ENCODE measurements around the gene C3orf22.
"Not testable (repeated sequence)": the region's sequence is repeated elsewhere in the genome, so short reads cannot be mapped to it uniquely, and the experiment has no call there.

The C3orf22 gene, protein sequence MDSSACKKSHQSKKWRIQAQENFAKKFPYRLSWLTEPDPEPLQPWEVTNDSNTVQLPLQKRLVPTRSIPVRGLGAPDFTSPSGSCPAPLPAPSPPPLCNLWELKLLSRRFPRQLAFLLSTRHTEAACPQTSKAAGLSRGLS

GRCh38 chr3:126558336-126559071 lies at the start of gene C3orf22:
Gene C3orf22 (minus strand): TSS chr3:126558932. CDS start chr3:126553390, 5,542 bp downstream.
- no peak for DNase-seq

GRCh38 chr3:126607214-126607908 lies 48.6 kb upstream of the C3orf22 start:
- no peak for DNase-seq

GRCh38 chr3:126606001-126606400 lies 47.3 kb upstream of the C3orf22 start:
- DNase-seq: no peak

DNA sequence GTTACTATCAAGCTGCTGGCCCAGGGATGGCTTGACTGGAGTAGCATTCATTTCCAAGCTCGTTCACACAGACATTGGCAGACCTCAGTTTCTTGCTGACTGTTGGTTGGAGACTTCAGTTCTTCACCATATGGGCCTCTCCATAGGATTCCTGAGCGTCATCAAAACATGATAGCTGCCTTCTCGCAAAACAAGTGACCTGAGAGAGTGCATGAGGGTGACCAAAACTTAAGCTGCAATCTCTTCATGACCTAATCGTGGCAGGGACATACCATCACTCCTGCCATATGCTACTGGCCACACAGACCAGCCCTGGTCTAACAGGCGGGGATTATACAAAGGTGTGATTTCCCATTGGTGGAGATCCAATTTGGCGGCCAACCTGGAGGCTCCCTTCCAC lies 46.0 kb upstream of the C3orf22 start:
- DNase-seq: no peak

DNA sequence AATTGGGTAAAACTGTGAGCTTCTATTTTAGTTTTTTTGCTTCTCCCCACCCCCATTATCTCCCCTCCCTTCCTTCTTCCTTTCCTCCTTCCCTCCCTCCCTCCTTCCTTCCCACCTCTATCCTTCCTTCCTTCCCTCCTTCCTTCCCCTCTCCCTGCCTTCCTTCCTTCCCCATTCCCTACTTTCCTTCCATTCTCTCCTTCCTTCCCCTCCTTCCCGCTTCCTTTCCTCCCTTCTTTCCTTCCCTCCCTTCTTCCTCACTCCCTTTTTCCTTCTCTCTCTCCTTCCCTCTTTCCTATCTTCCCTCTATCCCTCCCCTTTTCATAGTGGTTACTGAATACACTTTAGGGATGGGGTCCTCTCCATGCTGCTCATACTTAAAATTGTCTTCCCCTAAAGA lies 40.4 kb upstream of the C3orf22 start:
- DNase-seq: no peak

DNA sequence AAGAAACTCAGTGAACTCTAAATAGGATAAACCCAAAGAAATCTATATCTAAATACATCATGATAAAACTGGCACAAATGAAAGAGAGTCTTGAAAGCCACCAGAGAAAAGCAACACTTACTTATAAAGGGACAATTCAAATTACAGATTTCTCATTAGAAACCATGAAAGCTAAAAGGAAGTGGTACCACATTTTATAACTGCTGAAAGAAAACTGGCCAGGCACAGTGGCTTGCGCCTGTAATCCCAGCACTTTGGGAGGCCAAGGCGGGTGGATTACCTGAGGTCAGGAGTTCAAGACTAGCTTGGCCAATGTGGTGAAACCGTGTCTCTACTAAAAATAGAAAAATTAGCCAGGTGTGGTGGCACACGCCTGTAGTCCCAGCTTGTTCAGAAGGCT lies 36.7 kb upstream of the C3orf22 start:
- not testable (repeated sequence) for DNase-seq

- not testable (repeated sequence) for DNase-seq
These were observed 32.8 kb upstream of the C3orf22 start for GRCh38 chr3:126591515-126591914.

DNA sequence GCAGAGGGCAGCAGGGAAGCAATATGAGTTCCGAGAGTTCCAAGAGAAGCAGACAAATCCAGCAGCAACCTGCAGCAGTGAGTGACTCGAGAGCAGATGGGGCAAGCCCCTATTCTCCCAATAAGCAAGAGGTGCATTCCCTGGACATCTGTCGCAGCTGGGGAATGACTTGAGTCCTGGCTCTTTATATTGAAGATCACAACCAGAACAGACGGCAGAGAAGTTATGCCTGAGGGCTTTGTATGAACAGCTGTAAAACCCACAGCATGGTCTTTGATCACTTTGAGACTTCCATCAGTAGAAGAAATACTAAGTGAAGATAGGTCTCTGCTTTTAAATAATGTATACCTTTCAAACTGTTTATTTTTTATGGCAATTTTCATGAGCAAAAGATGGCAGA lies 23.6 kb upstream of the C3orf22 start:
- DNase-seq: peak; percentile 77

GRCh38 chr3:126581569-126581968 lies 22.8 kb upstream of the C3orf22 start:
- DNase-seq: no peak

DNA sequence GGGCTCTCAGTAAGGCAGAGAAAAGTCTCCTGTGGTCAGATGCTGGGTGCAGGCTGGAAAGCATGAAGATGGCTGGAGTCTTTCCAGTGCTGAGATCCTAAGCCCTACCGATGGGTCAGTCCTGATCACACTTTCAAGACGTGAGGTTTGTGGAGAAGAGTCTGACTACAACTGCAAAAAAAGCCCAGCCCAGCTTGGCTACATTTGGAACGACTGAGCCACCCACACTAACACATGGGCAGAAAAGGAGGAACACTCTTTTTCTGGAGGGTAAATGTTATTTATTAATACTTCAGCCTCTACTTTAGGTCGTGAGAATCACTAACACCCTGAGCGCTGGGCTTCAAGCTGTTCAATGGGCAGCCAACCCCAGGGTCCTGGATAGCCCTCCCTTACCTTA lies 22.0 kb upstream of the C3orf22 start:
- no peak for DNase-seq

DNA sequence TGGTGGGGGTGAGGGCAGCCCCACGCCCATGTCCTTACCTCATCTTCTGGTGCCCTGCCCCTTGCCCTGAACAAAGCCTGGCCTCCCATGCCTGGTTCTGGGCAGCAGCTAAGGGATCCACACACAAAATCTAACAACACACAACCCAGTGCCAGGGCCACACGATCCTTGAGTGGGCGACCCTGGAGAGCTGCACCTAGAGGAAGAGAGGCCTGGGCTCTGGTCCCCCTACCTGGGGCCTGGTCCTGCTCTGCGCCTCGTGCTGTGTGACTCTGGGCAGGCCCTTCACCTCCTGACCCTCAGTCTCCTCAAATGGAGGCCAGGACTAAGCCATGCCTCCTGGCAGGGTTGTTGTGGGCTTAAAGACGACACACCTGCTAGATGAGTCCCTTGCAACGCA lies 20.0 kb upstream of the C3orf22 start:
- no peak for DNase-seq

GRCh38 chr3:126577261-126577660 lies 18.5 kb upstream of the C3orf22 start:
- no peak for DNase-seq

DNA sequence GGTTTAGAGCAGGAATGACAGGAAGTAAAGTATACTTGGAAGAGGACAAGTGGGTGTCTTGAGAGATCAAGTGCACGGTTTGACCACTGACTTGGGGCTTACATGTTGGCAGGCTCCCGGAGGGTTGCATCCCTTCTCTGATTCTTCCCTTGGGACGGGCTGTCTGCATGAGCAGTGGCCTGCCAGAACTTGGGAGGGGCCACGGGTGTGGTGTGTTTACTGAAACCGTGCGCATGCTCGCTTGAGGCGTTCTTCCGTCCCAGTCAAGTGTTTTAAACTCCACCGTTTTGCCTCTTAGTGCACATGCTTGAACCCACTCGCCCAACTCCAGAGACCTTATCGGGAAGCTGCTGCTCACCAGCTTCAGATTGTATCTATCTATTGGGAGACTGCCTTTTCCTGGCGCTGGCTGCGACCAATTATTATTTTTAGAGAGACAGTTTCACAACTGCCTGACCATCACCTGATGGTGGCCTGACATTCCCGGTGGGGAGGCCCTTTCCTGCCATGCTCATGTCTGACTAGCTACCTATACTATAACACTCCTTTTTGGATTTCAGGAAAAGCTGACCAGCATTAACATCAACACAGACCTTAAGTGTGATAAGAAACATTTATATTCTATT lies 14.9 kb upstream of the C3orf22 start:
- no peak for DNase-seq

DNA sequence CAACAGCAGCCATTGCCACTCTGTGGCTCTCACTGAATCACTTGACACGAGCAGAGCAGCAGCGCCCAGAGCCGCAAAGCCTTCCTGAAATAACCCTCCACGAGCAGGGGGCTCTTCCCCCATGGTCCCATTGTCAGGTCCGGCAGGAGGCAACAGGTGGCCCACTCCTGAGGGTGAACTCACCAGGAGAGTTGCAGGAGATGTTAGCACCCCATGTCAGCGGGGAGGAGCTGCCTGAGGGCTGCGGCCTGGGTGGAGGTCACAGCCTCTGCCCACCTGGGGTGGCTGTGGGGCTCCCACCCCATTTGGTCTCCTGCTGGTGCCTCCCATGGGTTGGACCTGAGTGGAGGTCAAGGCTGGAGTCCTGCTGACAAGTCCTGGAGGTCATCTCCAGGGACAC lies 12.3 kb upstream of the C3orf22 start:
- no peak for DNase-seq

GRCh38 chr3:126570103-126570541 lies 11.4 kb upstream of the C3orf22 start:
- no peak for DNase-seq

DNA sequence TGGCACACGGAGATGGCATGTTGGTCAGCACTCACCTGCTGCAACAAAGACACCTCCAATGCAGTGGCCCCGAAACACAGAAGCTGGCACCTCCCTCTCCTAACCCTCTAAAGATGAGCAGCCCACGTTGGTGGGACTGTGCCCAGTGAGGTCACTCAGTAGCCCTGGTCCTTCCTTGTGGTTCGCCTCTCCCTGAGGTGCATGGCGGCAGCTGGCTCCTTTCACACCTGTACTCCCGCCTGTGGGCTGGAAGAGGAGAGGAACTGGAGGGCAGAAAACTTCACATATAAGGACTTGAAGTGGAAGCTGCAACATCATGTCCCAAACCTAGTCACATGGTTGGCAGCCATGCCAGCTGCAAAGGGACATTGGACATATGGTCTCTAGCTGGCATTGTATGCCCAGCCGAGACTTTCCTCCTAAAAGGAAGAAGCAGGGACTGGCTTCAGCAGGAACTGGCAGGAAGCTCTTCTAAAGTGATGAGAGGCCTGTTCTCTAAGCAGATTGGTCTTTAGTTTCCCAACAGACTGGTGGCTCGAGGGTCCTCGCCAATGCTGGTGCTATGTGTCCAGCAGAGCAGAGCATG lies 10.8 kb upstream of the C3orf22 start:
- no peak for DNase-seq

GRCh38 chr3:126568776-126569342 lies 10.1 kb upstream of the C3orf22 start:
- no peak for DNase-seq

DNA sequence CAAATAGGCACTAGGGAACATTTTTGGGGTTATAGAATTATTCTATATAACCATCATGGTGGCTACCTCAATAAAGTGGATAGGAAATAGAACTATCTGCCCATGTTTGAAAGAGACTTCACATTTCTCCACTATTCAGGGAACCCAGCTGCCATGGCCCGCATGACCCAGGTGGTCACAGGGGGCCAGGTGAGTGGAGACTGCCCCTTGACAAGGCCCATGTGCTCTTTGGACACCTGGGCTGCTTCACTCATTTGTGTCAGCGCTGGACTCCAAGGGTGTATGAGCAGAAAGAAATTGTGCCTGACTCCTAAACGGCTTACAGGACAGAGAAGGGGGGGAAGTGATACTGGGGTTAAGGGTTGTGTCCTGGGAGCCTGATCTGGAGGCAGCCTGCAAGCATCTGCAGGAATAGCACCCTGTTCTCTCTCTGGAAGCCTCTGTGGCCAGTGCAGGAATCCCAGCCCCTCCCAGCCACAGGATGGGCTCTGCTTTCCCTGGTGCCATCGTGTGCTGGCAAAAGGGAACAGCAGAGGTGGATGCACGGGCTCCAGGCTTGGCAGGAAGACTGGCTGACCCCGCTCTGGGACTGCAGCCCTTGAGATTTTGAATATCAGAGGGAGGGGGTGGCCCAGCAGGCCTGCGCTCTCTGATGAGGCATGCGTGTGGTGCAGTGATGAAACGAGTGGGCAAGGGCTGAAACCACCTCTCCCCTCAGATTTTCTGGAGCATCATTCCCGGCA lies 9.1 kb upstream of the C3orf22 start:
- DNase-seq: no peak

DNA sequence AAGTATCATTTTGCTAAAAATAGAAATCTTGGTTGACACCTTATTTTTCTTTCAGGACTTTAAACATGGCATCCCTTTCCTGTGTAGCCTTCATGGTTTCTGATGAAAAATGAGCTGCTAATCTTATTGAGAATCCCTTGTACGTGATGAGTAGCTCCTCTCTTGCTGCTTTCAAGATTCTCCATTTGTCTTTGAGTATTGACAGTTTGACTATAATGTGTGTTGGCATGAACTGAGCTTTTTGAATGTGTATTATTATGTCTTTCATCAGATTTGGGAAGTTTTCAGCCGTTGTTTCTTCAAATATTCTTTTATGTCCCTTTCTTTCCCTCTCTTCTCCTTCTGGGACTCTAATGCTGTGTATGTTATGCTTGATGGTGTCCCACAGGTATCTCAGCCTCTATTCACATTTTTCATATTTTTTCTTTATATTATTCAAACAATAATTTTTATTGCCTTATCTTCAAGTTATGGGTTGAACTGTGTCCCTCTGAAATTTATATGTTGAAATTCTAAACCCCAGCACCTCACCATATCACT lies 4.1 kb upstream of the C3orf22 start:
- DNase-seq: no peak

GRCh38 chr3:126557761-126558160 lies 971 bp downstream of the C3orf22 start:
- no peak for DNase-seq

DNA sequence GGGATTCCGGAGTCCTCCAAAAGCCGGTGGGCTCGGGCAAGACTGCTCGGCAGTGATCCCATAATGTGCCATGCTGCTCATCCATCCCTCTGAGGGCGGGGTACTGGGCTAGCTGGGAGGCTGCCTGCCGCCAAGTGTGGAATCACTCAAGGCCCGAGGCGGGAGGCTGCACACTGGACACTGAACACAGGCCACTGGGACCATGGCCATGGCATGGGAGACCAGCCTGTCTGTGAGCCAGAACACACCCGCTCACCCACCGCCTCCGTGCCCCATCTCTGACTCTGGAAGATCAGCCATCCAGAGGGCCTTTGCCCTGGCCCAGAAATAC lies 1.4 kb downstream of the C3orf22 start:
- DNase-seq: no peak
